ENCODE results near the gene HOXC6. TPM values are rescaled to one million over a fixed set of nuclear protein-coding genes. Genes with fewer than 3 reads are reported as not detected.

HOXC6 gene
- total and polyA plus RNA-seq, 10 of the 15 experiments (the other 5 are each of a cell fraction or from before 2014, with no cell fraction given): 0.02 to 0.55 (median 0.45) TPM; not detected in 4

- TF ChIP-seq PKNOX1 (IDR thresholded peaks at IDR 0.05) (no peak), PBX3 (IDR thresholded peaks at IDR 0.05; ENCODE audit: insufficient replicate concordance, low read depth, low read length) (no peak), BACH1 (IDR thresholded peaks at IDR 0.05; ENCODE audit: borderline replicate concordance) (no peak)
These were observed 2.5 kb upstream of the HOXC6 start (continued) for GRCh38 chr12:54025499-54026405.

- Histone ChIP-seq H4K20me1 (ENCODE audit: control insufficient read depth, insufficient read depth) (no peaks in the 10 kb centered on the region), H3K27me3 (replicated peaks in 1 of 2; ENCODE audit: control insufficient read depth in 2 of 2, insufficient read depth in 2 of 2, low read length in 1 of 2) (peaks cover 8 to 18% of the 10 kb centered on the region in 2 experiments), H2AFZ (ENCODE audit: control insufficient read depth, low read depth, low read length) (peak overlapping the region; percentile 77), H3K4me1 (ENCODE audit: control insufficient read depth, insufficient read depth, low read length) (peaks cover 5% of the 10 kb centered on the region), H3K9ac (ENCODE audit: control insufficient read depth, insufficient read depth, low read length) (peak overlapping the region; percentile 31; the same call in 1 of the 2 replicates), H3K4me2 (ENCODE audit: control insufficient read depth, insufficient read depth) (peak overlapping the region; percentile 66), H3K36me3 (ENCODE audit: control insufficient read depth in 2 of 2, insufficient read depth in 2 of 2, low read length in 1 of 2) (no peaks in the 10 kb centered on the region), H3K79me2 (ENCODE audit: control insufficient read depth, insufficient read depth, low read length) (no peaks in the 10 kb centered on the region), H3K9me3 (replicated peaks; ENCODE audit: control insufficient read depth, insufficient read depth, low read length) (no peaks in the 10 kb centered on the region), H3K27ac (ENCODE audit: control insufficient read depth, insufficient read depth) (no peak overlapping the region; the same call in 1 of the 2 replicates), H3K4me3 (no peak overlapping the region)
- ChIA-PET RAD21 (ENCODE audit: unreplicated experiment) (interaction anchor here (0.5 to 12.6 kb wide), 7 partner anchors 9 to 321 kb away, joined by 3 to 222 read pairs (median 4); partner anchors contain the start of genes HOXC8 and SMUG1), POLR2A (interaction anchor here (0.7 kb wide), 2 partner anchors 9 to 24 kb away, joined by 3 to 4 read pairs; no protein-coding TSS in a partner anchor), SMC1A (ENCODE audit: uncharacterized antibody, unreplicated experiment) (interaction anchor here (1.1 to 1.4 kb wide), 8 partner anchors 9 to 164 kb away, joined by 3 to 9 read pairs (median 4); partner anchors contain the start of gene SMUG1), CTCF (interaction anchor here (0.9 to 13.4 kb wide), 11 partner anchors 10 to 193 kb away, joined by 3 to 343 read pairs (median 13); partner anchors contain the start of genes HOXC10, HOXC4, HOXC8 and SMUG1)
- intact Hi-C loops (cut with micrococcal nuclease; ENCODE audit: unreplicated experiment): no loop called here
- in situ Hi-C loops (cut with MboI): loop anchor here (10.0 kb wide), 2 partner anchors 168 to 338 kb away; partner anchors contain the start of gene GPR84
- DNase-seq (ENCODE audit: low read depth, low spot score): no peak
- no peak for ATAC-seq
- no TSS peak for BruUV-seq (replicated peaks)
- no peak for FAIRE-seq
- TF ChIP-seq BCLAF1 (IDR thresholded peaks at IDR 0.05) (no peak), PKNOX1 (IDR thresholded peaks at IDR 0.05) (peak; percentile 49; the same call in 1 of the 2 replicates), KAT2A (conservative IDR thresholded peaks at IDR 0.05; ENCODE audit: control insufficient read depth, low read depth, low read length) (no peak), ZBTB33 (IDR thresholded peaks at IDR 0.05) (no peak), SPI1 (IDR thresholded peaks at IDR 0.05; ENCODE audit: borderline replicate concordance, insufficient read depth, low read depth, low read length) (0 out of 2 replicates have a peak, but pooled peaks have one; percentile 9), GATAD2B (conservative IDR thresholded peaks at IDR 0.05; ENCODE audit: low read depth) (no peak)
- WGBS (ENCODE audit: insufficient coverage, insufficient replicate concordance, low lambda C conversion rate, missing lambda C conversion rate): 13% methylated on average over 21 of the region's 22 CpGs
These were observed 1.4 kb upstream of the HOXC6 start for GRCh38 chr12:54026640-54027441.

Measured in GM12878 (cell line).